ENCODE measurements around the gene CTIF. TPM values are rescaled to one million over a fixed set of nuclear protein-coding genes. Genes with fewer than 3 reads are reported as not detected.

CTIF gene
- polyA plus RNA-seq, 1 of the 3 experiments (the other 2 are of a cell fraction): 47.2 TPM

- no peaks in the 10 kb centered on the region for H3K27me3 ChIP-seq (ENCODE audit: insufficient read depth)
- no peak overlapping the region for H3K4me3 ChIP-seq (ENCODE audit: low read depth in 2 of 2, low read length in 1 of 2)
- no peak overlapping the region for H3K27ac ChIP-seq (ENCODE audit: low read depth in 2 of 2, low read length in 1 of 2)
- H3K79me2 ChIP-seq (ENCODE audit: insufficient read depth): peaks cover 23% of the 10 kb centered on the region; the same call in 1 of the 2 replicates
- H3K9me2 ChIP-seq: no peaks in the 10 kb centered on the region
- 85% methylated on average over 10 of the region's 13 CpGs for WGBS (ENCODE audit: low lambda C conversion rate)
- H4K20me1 ChIP-seq (ENCODE audit: insufficient read depth): peaks cover 31% of the 10 kb centered on the region; the same call in 1 of the 2 replicates
- TF ChIP-seq RXRA (IDR thresholded peaks at IDR 0.05; ENCODE audit: borderline replicate concordance, low read depth): no peak
- TF ChIP-seq MEF2A (IDR thresholded peaks at IDR 0.05; ENCODE audit: borderline replicate concordance, low read depth): no peak
- no peak for TF ChIP-seq FOSL2 (IDR thresholded peaks at IDR 0.05; ENCODE audit: borderline replicate concordance, low read depth)
- TF ChIP-seq RCOR1 (IDR thresholded peaks at IDR 0.05; ENCODE audit: low read length): no peak
- no peak for TF ChIP-seq POLR2AphosphoS5 (IDR thresholded peaks at IDR 0.05; ENCODE audit: low read depth, low read length)
- no peak for TF ChIP-seq FOXJ3 (CRISPR knock-in tag; IDR thresholded peaks at IDR 0.05)
- TF ChIP-seq TAF1 (IDR thresholded peaks at IDR 0.05; ENCODE audit: borderline replicate concordance, low read depth, low read length): no peak
- no peak for TF ChIP-seq USF2 (IDR thresholded peaks at IDR 0.05; ENCODE audit: borderline replicate concordance, low read depth, low read length)
- no peak for TF ChIP-seq NFIC (IDR thresholded peaks at IDR 0.05; ENCODE audit: borderline replicate concordance)
- no peak for TF ChIP-seq SMC3 (IDR thresholded peaks at IDR 0.05; ENCODE audit: low read depth, low read length)
- no peak for TF ChIP-seq CHD2 (IDR thresholded peaks at IDR 0.05; ENCODE audit: low read length, partially characterized antibody)
- TF ChIP-seq CTCF (IDR thresholded peaks at IDR 0.05): no peak
- no peak for TF ChIP-seq REST (IDR thresholded peaks at IDR 0.05; ENCODE audit: low read depth, low read length)
- H3K9me3 ChIP-seq: no peaks in the 10 kb centered on the region
- peaks cover 15 to 41% of the 10 kb centered on the region in 2 experiments; a peak in 3 of 4 replicates for H3K4me1 ChIP-seq (ENCODE audit: control insufficient read depth in 1 of 2, insufficient read depth in 2 of 2, low read depth in 1 of 2, low read length in 1 of 2)
- peak overlapping the region; percentile 25; the same call in 1 of the 2 replicates for H3K4me2 ChIP-seq
- DNase-seq: no peak
- no peaks in the 10 kb centered on the region for H3F3A ChIP-seq (replicated peaks; ENCODE audit: insufficient read depth)
- no peak overlapping the region for H2AFZ ChIP-seq (ENCODE audit: low read depth)
- H3K9ac ChIP-seq: no peak overlapping the region
- POLR2A ChIA-PET: no interaction called here
- CTCF ChIA-PET: no interaction called here
- H3K36me3 ChIP-seq (replicated peaks in 1 of 2; ENCODE audit: control insufficient read depth in 1 of 2, insufficient read depth in 2 of 2, low read length in 1 of 2): peaks cover 0 to 2% of the 10 kb centered on the region in 2 experiments
These were observed 197.8 kb downstream of the CTIF start for GRCh38 chr18:48736321-48737260.

Measured in SK-N-SH (cell line).